ENCODE measurements around the gene ACOXL. TPM values are rescaled to one million over a fixed set of nuclear protein-coding genes. Genes with fewer than 3 reads are reported as not detected.

The ACOXL gene
- total and polyA plus RNA-seq, 9 of the 15 experiments (the other 6 are each of a cell fraction or from before 2014, with no cell fraction given), result 0.31 to 0.56 TPM; not detected in 7

DNA sequence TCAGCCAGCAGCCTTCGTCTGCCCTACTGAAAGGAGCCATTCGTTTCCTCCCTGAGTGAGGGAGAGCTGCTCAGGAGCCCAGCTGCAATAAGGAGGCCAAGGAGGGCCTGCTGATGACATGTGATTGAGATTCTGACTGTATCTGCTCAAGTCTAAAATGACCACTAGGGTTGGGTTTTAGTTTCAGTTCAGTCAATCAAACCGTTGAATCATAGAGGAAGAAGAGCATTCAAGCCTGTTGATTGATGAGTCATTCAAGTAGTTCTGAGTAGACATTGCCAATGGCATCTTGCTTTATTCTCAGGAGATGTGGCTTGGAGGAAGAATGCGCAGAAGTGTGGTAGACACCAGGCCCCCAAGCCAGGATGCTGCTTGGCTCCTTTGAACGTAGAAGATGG is 368.4 kb downstream of the ACOXL start (continued):
- no peak for TF ChIP-seq GATAD2B (IDR thresholded peaks at IDR 0.05; ENCODE audit: borderline replicate concordance)
- TF ChIP-seq ZNF143 (CRISPR knock-in tag; IDR thresholded peaks at IDR 0.05), result no peak
- TF ChIP-seq ZNF121 (CRISPR knock-in tag; conservative IDR thresholded peaks at IDR 0.05), result no peak
- TF ChIP-seq NFIX (CRISPR knock-in tag; IDR thresholded peaks at IDR 0.05; ENCODE audit: low read depth), result no peak
- TF ChIP-seq, protein P1, sequence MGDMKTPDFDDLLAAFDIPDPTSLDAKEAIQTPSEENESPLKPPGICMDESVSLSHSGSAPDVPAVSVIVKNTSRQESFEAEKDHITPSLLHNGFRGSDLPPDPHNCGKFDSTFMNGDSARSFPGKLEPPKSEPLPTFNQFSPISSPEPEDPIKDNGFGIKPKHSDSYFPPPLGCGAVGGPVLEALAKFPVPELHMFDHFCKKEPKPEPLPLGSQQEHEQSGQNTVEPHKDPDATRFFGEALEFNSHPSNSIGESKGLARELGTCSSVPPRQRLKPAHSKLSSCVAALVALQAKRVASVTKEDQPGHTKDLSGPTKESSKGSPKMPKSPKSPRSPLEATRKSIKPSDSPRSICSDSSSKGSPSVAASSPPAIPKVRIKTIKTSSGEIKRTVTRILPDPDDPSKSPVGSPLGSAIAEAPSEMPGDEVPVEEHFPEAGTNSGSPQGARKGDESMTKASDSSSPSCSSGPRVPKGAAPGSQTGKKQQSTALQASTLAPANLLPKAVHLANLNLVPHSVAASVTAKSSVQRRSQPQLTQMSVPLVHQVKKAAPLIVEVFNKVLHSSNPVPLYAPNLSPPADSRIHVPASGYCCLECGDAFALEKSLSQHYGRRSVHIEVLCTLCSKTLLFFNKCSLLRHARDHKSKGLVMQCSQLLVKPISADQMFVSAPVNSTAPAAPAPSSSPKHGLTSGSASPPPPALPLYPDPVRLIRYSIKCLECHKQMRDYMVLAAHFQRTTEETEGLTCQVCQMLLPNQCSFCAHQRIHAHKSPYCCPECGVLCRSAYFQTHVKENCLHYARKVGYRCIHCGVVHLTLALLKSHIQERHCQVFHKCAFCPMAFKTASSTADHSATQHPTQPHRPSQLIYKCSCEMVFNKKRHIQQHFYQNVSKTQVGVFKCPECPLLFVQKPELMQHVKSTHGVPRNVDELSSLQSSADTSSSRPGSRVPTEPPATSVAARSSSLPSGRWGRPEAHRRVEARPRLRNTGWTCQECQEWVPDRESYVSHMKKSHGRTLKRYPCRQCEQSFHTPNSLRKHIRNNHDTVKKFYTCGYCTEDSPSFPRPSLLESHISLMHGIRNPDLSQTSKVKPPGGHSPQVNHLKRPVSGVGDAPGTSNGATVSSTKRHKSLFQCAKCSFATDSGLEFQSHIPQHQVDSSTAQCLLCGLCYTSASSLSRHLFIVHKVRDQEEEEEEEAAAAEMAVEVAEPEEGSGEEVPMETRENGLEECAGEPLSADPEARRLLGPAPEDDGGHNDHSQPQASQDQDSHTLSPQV (IDR thresholded peaks at IDR 0.05), result no peak
- TF ChIP-seq, protein P2, sequence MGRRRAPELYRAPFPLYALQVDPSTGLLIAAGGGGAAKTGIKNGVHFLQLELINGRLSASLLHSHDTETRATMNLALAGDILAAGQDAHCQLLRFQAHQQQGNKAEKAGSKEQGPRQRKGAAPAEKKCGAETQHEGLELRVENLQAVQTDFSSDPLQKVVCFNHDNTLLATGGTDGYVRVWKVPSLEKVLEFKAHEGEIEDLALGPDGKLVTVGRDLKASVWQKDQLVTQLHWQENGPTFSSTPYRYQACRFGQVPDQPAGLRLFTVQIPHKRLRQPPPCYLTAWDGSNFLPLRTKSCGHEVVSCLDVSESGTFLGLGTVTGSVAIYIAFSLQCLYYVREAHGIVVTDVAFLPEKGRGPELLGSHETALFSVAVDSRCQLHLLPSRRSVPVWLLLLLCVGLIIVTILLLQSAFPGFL (CRISPR knock-in tag; IDR thresholded peaks at IDR 0.05), result no peak
- no peak for TF ChIP-seq SRSF7 (optimal IDR thresholded peaks at IDR 0.05; ENCODE audit: low read depth, low read length)
- TF ChIP-seq ZZZ3 (IDR thresholded peaks at IDR 0.05), result no peak
- no peak for TF ChIP-seq HSF4 (CRISPR knock-in tag; IDR thresholded peaks at IDR 0.05; ENCODE audit: borderline replicate concordance)
- TF ChIP-seq, protein P3, sequence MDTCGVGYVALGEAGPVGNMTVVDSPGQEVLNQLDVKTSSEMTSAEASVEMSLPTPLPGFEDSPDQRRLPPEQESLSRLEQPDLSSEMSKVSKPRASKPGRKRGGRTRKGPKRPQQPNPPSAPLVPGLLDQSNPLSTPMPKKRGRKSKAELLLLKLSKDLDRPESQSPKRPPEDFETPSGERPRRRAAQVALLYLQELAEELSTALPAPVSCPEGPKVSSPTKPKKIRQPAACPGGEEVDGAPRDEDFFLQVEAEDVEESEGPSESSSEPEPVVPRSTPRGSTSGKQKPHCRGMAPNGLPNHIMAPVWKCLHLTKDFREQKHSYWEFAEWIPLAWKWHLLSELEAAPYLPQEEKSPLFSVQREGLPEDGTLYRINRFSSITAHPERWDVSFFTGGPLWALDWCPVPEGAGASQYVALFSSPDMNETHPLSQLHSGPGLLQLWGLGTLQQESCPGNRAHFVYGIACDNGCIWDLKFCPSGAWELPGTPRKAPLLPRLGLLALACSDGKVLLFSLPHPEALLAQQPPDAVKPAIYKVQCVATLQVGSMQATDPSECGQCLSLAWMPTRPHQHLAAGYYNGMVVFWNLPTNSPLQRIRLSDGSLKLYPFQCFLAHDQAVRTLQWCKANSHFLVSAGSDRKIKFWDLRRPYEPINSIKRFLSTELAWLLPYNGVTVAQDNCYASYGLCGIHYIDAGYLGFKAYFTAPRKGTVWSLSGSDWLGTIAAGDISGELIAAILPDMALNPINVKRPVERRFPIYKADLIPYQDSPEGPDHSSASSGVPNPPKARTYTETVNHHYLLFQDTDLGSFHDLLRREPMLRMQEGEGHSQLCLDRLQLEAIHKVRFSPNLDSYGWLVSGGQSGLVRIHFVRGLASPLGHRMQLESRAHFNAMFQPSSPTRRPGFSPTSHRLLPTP (IDR thresholded peaks at IDR 0.05; ENCODE audit: borderline replicate concordance, extremely low read depth, insufficient read length), result no peak
- TF ChIP-seq, protein P4, sequence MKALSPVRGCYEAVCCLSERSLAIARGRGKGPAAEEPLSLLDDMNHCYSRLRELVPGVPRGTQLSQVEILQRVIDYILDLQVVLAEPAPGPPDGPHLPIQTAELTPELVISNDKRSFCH (CRISPR knock-in tag; IDR thresholded peaks at IDR 0.05), result no peak
- TF ChIP-seq, protein P4 (tag; IDR thresholded peaks at IDR 0.05), result no peak
- peak; percentile 54; the same call in 1 of the 2 replicates for TF ChIP-seq ATF4 (CRISPR knock-in tag; IDR thresholded peaks at IDR 0.05)
- TF ChIP-seq, protein P5, sequence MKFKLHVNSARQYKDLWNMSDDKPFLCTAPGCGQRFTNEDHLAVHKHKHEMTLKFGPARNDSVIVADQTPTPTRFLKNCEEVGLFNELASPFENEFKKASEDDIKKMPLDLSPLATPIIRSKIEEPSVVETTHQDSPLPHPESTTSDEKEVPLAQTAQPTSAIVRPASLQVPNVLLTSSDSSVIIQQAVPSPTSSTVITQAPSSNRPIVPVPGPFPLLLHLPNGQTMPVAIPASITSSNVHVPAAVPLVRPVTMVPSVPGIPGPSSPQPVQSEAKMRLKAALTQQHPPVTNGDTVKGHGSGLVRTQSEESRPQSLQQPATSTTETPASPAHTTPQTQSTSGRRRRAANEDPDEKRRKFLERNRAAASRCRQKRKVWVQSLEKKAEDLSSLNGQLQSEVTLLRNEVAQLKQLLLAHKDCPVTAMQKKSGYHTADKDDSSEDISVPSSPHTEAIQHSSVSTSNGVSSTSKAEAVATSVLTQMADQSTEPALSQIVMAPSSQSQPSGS (CRISPR knock-in tag; IDR thresholded peaks at IDR 0.05), result no peak
- no peak for TF ChIP-seq TGIF2 (CRISPR knock-in tag; IDR thresholded peaks at IDR 0.05)
- TF ChIP-seq HNRNPLL (IDR thresholded peaks at IDR 0.05; ENCODE audit: low read depth, low read length, poor library complexity, severe bottlenecking), result no peak

Measured in K562 (cell line).